Common myeloid progenitor, CD34-positive (primary cell): Measurements from ENCODE around the gene ULK3.

Experiments
- CTCF ChIA-PET: fragments of 350-600 bp; sonication (Branson Sonifier 250); formaldehyde crosslinking; loops from one replicate; lab custom pipeline; 2021; ENCODE audit warnings: antibody characterized with exemption; lab: Charles Lee
- POLR2A ChIA-PET: fragments of 350-600 bp; sonication (Branson Sonifier 250); formaldehyde crosslinking; loops from one replicate; lab custom pipeline; 2021; ENCODE audit warnings: antibody characterized with exemption; lab: Charles Lee
- DNase-seq, 3 donors: peaks; one replicate each; pipeline versions ENCODE4 v3.0.0 to v3.0.0-alpha.2; 2013
- H3K27ac ChIP-seq, 2 experiments: 1 replicate in 1 of 2; 2 replicates in 1 of 2; pipeline ENCODE4 v1.7.0; 2013; ENCODE audit warnings: inconsistent platforms in 2 of 2, low read length in 2 of 2, mild to moderate bottlenecking in 2 of 2, low read depth in 1 of 2, moderate library complexity in 1 of 2; ENCODE audit not compliant: severe bottlenecking in 2 of 2, insufficient read depth in 1 of 2, poor library complexity in 1 of 2
- H3K27me3 ChIP-seq, 5 experiments: replicated peaks in 2 of 5; 1 replicate in 3 of 5; 2 replicates in 2 of 5; pipeline versions ENCODE4 v1.6.1 to v1.7.0; 2013; ENCODE audit warnings: low read length in 4 of 5, mild to moderate bottlenecking in 2 of 5, moderate library complexity in 2 of 5, inconsistent platforms in 1 of 5; ENCODE audit not compliant: insufficient read depth in 5 of 5, control insufficient read depth in 4 of 5
- H3K36me3 ChIP-seq, 4 experiments: 1 replicate in 2 of 4; 2 replicates in 2 of 4; pipeline versions ENCODE4 v1.6.1 to v1.7.0; 2013; ENCODE audit warnings: low read length in 3 of 4, control low read depth in 1 of 4, mild to moderate bottlenecking in 1 of 4; ENCODE audit not compliant: control insufficient read depth in 4 of 4, insufficient read depth in 4 of 4
- H3K4me1 ChIP-seq, 4 experiments: 1 replicate in 3 of 4; 2 replicates in 1 of 4; pipeline versions ENCODE4 v1.6.1 to v1.7.1; 2013; ENCODE audit warnings: low read length in 3 of 4, mild to moderate bottlenecking in 3 of 4, control low read depth in 1 of 4, inconsistent platforms in 1 of 4, moderate library complexity in 1 of 4; ENCODE audit not compliant: control insufficient read depth in 4 of 4, insufficient read depth in 4 of 4; ENCODE audit errors: control extremely low read depth in 1 of 4
- H3K4me3 ChIP-seq, 7 experiments: 1 replicate in 4 of 7; 2 replicates in 3 of 7; pipeline versions ENCODE4 v1.5.1 to v1.7.0; 2013; ENCODE audit warnings: mild to moderate bottlenecking in 7 of 7, low read length in 6 of 7, moderate library complexity in 6 of 7, inconsistent platforms in 2 of 7, low read depth in 2 of 7, control low read depth in 1 of 7; ENCODE audit not compliant: insufficient read depth in 4 of 7, control insufficient read depth in 1 of 7; ENCODE audit errors: extremely low read depth in 1 of 7
- H3K9me3 ChIP-seq, 5 experiments: 1 replicate in 4 of 5; 2 replicates in 1 of 5; pipeline versions ENCODE4 v1.6.1 to v1.7.1; 2013; ENCODE audit warnings: low read length in 4 of 5, mild to moderate bottlenecking in 2 of 5, inconsistent platforms in 1 of 5, low read depth in 1 of 5, moderate library complexity in 1 of 5; ENCODE audit not compliant: control insufficient read depth in 4 of 5, insufficient read depth in 2 of 5; ENCODE audit errors: control extremely low read depth in 1 of 5
- WGBS: methylation state at CpG from one replicate; pipeline ENCODE4 v1.1.5; 2013; ENCODE audit not compliant: insufficient coverage; 5-methylcytosine and 5-hydroxymethylcytosine counted together

Gene ULK3

DNA sequence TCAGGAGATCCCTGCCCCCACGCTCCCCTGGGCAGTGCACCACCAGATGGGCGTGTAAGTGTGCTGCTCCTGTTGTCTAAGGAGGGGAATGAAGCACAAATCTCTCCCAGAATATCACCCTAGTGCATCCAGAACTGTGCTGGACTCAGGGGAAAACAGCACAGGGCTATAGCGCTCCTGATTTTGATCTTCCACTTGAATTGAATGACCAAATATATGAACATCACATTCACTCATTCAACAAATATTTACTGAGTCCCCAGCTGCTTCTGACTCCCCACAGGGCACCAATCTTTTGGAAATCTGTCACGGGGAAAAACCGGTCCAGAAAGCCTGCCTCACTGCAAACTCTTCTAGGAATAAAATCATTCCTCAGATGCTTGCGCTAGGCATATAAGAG, 14.1 kb downstream of the ULK3 start:
- no peak overlapping the region for H3K27ac ChIP-seq
- no peak overlapping the region for H3K4me3 ChIP-seq
- 92% methylated on average over 6 of the region's 6 CpGs for WGBS
- CTCF ChIA-PET = interaction anchor here (1.0 to 1.7 kb wide), 8 partner anchors 8 to 73 kb away, joined by 3 to 5 read pairs (median 4); no protein-coding TSS in a partner anchor
- H3K27me3 ChIP-seq = peaks cover 0 to 29% (median 9%) of the 10 kb centered on the region in 5 experiments
- peaks cover 0 to 21% (median 18%) of the 10 kb centered on the region in 4 experiments for H3K4me1 ChIP-seq
- no peak for DNase-seq
- no peaks in the 10 kb centered on the region for H3K9me3 ChIP-seq
- peaks cover 0 to 2% (median 0%) of the 10 kb centered on the region in 4 experiments for H3K36me3 ChIP-seq
- POLR2A ChIA-PET = no interaction called here

DNA sequence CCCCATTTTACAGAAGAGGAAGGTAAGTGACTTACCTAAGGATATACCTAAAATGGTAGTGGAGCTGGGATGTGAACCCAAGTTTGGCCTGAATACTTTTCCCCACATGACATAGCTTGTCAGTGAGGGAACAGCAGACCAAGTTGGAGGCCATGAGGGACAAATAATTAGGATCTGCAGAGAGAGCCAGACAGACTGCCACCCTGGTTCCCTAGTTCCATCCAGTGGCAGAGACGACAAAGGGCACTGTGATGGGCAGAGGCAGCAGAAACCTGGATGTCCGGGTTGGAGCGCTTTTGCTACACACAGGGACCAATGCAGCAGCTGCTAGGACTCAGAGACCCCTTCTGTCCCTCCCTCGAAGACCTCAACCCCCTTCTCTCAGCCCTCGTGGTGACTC, 15.3 kb downstream of the ULK3 start:
- Histone ChIP-seq H3K27ac (no peak overlapping the region), H3K9me3 (no peaks in the 10 kb centered on the region), H3K4me3 (no peak overlapping the region), H3K36me3 (no peaks in the 10 kb centered on the region), H3K4me1 (peaks cover 0 to 9% (median 6%) of the 10 kb centered on the region in 4 experiments), H3K27me3 (peaks cover 0 to 29% (median 9%) of the 10 kb centered on the region in 5 experiments)
- WGBS = 64% methylated on average over 5 of the region's 5 CpGs
- DNase-seq = no peak
- POLR2A ChIA-PET = no interaction called here
- CTCF ChIA-PET = interaction anchor here (0.5 to 1.6 kb wide), 4 partner anchors 9 to 68 kb away, joined by 3 to 5 read pairs (median 3); no protein-coding TSS in a partner anchor

GRCh38 chr15:74826921-74827320, 16.0 kb downstream of the ULK3 start:
- Histone ChIP-seq H3K27ac (no peak overlapping the region), H3K9me3 (no peaks in the 10 kb centered on the region), H3K4me1 (peaks cover 0 to 7% (median 3%) of the 10 kb centered on the region in 4 experiments), H3K4me3 (no peak overlapping the region), H3K36me3 (no peaks in the 10 kb centered on the region), H3K27me3 (peaks cover 0 to 29% (median 9%) of the 10 kb centered on the region in 5 experiments)
- DNase-seq = no peak
- 20% methylated on average over 18 of the region's 21 CpGs for WGBS
- POLR2A ChIA-PET = no interaction called here
- CTCF ChIA-PET = interaction anchor here (1.1 kb wide), 1 partner anchor 10 kb away, joined by 3 read pairs; no protein-coding TSS in a partner anchor

DNA sequence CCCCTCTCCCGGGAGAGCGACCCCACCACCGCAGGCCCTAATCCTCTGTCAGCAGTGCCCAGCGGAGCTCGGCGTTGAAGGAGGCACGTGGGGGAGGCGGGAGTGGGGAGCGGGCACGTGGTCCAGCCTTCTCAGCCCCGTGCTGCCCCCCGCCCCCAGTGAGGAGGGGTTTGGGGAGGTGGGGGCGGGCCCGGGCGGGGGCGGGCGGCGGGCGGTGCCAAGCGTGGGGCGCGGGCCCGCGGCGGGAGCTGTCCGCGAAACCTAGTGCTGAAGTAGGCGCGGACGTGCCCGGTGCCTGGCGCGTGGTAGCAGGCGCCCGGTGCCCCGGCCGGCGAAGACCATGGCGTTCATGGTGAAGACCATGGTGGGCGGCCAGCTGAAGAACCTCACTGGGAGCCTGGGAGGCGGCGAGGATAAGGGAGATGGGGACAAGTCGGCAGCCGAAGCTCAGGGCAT, 16.6 kb downstream of the ULK3 start, which contains the start of gene CPLX3:
CPLX3 (plus strand) TSS at position 264 of the 456 bp plus-strand sequence; CDS start at position 341, 77 bp downstream.
- peak in 2 of 3 donors; percentile 65 to 69 for DNase-seq
- Histone ChIP-seq H3K27ac (no peak within 1 kb of the TSS), H3K36me3 (no peaks in the 10 kb centered on the region), H3K27me3 (peaks cover 0 to 29% (median 9%) of the 10 kb centered on the region in 5 experiments), H3K9me3 (no peaks in the 10 kb centered on the region), H3K4me3 (no peak within 1 kb of the TSS), H3K4me1 (peaks cover 0 to 7% (median 3%) of the 10 kb centered on the region in 4 experiments)
- ChIA-PET CTCF (interaction anchor here (0.9 to 1.1 kb wide), 3 partner anchors 9 to 16 kb away, joined by 3 to 4 read pairs (median 3); partner anchors contain the start of gene ULK3), POLR2A (no interaction called here)
- 6% methylated on average over 24 of the region's 44 CpGs for WGBS

- WGBS = 80% methylated on average over 1 of the region's 10 CpGs
- no peak overlapping the region for H3K27ac ChIP-seq
- peaks cover 0 to 7% (median 3%) of the 10 kb centered on the region in 4 experiments for H3K4me1 ChIP-seq
- no peaks in the 10 kb centered on the region for H3K9me3 ChIP-seq
- ChIA-PET CTCF (interaction anchor here (0.7 to 1.1 kb wide), 4 partner anchors 9 to 17 kb away, joined by 3 to 4 read pairs (median 3); partner anchors contain the start of gene ULK3), POLR2A (no interaction called here)
- H3K36me3 ChIP-seq = no peaks in the 10 kb centered on the region
- no peak overlapping the region for H3K4me3 ChIP-seq
- peaks cover 0 to 29% (median 9%) of the 10 kb centered on the region in 5 experiments for H3K27me3 ChIP-seq
- DNase-seq = no peak
Observed at GRCh38 chr15:74825866-74826265, 17.1 kb downstream of the ULK3 start.

DNA sequence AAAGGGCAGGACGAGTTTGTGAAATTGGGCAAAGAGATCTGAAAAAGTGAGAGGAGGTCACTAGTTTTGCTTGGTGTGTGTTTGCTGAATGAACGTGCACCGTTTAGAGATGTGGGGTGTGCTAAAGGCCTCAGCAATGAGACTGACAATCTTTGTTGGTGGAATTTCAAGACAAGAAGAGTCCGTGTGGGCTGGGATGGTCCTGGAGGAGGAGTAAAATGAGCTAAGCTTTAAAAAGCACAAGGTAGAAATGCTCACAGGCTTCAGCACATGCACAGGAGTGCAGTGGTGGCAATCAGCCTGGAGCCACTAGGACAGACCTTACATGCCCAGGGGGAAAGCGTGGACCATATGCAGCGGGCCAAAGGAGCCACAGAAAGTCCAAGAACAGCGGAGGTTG, 18.0 kb downstream of the ULK3 start:
- peaks cover 0 to 29% (median 9%) of the 10 kb centered on the region in 5 experiments for H3K27me3 ChIP-seq
- H3K4me3 ChIP-seq = no peak overlapping the region
- ChIA-PET POLR2A (no interaction called here), CTCF (interaction anchor here (1.1 to 1.5 kb wide), 3 partner anchors 8 to 77 kb away, joined by 4 to 5 read pairs (median 4); no protein-coding TSS in a partner anchor)
- DNase-seq = no peak
- no peaks in the 10 kb centered on the region for H3K36me3 ChIP-seq
- 93% methylated on average over 7 of the region's 7 CpGs for WGBS
- no peak overlapping the region for H3K27ac ChIP-seq
- H3K4me1 ChIP-seq = peaks cover 0 to 7% (median 3%) of the 10 kb centered on the region in 4 experiments
- H3K9me3 ChIP-seq = no peaks in the 10 kb centered on the region

DNA sequence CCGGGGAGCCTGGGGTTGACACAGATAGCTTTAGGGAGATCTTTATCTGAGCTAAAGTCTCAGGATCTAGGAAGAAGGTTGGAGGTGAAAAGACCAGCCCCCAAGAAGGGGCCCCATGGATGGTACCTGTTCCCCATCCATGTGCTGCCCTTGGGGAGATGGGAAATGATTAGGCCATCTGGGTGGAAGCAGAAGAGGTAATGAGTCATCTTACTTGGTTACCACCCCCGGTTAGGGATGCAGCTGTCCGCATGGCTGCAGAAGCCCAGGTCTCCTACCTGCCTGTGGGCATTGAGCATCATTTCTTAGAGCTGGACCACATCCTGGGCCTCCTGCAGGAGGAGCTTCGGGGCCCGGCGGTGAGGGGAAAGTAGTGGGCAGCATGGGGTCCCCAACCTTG, 19.6 kb downstream of the ULK3 start:
- H3K36me3 ChIP-seq = no peaks in the 10 kb centered on the region
- CTCF ChIA-PET = interaction anchor here (1.0 to 1.6 kb wide), 5 partner anchors 16 to 124 kb away, joined by 3 to 4 read pairs (median 3); no protein-coding TSS in a partner anchor
- H3K4me1 ChIP-seq = peaks cover 0 to 12% (median 8%) of the 10 kb centered on the region in 4 experiments
- H3K27me3 ChIP-seq = peaks cover 0 to 24% (median 9%) of the 10 kb centered on the region in 5 experiments
- WGBS = 92% methylated on average over 3 of the region's 6 CpGs
- no peak overlapping the region for H3K27ac ChIP-seq
- no peaks in the 10 kb centered on the region for H3K9me3 ChIP-seq
- POLR2A ChIA-PET = no interaction called here
- peak in 1 of 3 donors; percentile 17 for DNase-seq
- H3K4me3 ChIP-seq = no peak overlapping the region
